ENCODE results near the gene POTEI.
"Not testable (repeated sequence)": the region's sequence is repeated elsewhere in the genome, so short reads cannot be mapped to it uniquely, and the experiment has no call there.

The POTEI gene

DNA sequence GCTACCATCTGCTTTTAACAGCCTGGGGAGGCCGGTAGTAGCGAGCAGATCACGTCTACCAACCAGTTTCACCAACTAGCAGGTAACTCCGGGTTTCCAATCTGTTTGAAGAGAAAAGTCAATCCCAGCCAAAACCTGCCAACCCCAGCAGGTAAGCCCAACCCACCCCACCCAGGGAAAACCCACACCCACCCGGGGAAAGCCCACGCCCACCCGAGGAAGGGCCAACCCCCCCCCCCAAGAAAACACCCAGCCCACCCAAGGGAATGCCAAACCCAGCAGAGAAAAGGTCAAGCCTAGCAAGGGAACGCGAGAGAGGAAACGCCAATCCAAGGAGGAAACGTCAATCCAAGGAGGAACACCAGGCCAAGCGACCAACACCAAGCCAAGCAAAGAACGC lies at the start of gene POTEI:
Gene POTEI, minus strand, starts transcription at position 101 of the 400 bp plus-strand sequence. Its CDS starts 93 bp downstream, at position 8.
- DNase-seq (ENCODE audit: low read depth in 2 of 2) = not testable (repeated sequence)

DNA sequence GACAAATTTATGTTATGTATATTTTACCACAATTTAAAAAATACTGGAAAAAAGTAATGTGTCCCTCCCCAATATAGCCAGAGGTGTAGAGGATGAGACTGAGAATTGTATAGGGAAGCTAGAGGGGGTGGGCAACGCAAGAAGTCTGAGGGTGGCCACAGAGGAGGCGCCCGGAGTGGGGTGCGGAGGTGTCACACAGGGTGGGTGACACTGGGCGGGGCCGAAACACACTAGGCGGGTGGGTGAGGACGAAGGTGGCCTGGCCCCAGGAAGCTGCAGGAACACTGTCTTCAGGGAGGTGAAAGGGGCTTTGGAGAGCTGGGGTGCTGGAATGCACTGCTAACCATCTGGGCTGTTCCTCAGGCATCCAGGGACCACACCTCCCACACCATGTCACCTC lies 47.3 kb upstream of the POTEI start:
- DNase-seq (ENCODE audit: low read depth in 2 of 2) = not testable (repeated sequence)

DNA sequence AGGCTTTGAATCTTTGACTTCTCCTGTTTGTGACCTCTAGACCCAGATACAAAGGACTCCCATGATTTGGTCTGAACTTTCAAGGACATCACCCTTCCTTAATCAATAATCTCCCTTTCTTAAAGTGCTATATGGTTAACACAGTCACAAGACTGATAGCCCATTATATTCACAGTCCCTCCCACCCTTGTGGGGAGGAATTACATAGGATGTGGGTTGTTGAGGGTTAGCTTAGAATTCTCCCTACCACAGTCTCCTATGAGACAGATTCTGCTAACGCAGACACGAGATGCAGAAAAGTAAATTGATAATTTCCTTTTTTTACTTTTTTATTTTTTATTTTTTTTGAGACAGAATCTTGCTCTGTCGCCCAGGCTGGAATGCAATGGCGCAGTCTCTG lies 45.0 kb upstream of the POTEI start:
- not testable (repeated sequence) for DNase-seq (ENCODE audit: low read depth in 2 of 2)

DNA sequence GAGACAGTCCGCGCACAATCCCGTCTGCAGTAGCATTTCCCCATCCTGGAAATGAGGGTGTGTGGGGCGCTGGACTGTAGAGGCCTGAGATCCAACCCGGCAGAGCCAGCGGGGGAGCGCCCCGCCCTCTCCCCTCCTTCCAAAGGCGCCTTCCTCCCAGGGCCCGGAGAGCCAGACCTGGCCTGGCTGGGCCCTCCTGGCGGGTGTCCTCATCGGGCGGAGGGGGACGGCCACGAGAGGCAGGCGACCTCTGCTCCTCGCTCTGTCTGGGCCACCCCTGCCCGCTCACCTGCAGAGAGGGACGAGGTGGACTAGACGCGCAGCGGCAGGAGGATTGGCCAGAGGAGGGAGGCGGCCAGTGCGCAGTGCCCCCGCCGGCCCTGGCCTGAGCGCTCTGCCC lies 40.3 kb upstream of the POTEI start:
- not testable (repeated sequence) for DNase-seq (ENCODE audit: low read depth in 2 of 2)

DNA sequence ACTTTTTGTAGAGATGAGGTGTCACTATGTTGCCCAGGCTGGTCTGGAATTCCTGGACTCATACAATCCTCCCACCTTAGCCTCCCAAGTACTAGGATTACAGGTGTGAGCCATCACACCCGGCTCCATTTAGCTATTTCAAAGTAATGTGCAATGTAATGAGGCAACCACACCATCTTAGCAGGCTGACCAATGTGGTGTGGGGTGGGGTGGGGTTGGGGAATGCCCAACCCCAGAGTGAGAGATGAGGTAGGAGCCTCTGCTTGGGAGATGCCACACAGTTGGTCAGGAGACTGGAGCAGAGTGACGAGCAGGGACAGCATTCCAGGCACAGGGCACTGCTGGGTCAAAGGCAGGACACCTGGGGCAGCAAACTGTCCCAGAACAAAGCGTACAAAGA lies 39.3 kb upstream of the POTEI start:
- not testable (repeated sequence) for DNase-seq (ENCODE audit: low read depth in 2 of 2)

DNA sequence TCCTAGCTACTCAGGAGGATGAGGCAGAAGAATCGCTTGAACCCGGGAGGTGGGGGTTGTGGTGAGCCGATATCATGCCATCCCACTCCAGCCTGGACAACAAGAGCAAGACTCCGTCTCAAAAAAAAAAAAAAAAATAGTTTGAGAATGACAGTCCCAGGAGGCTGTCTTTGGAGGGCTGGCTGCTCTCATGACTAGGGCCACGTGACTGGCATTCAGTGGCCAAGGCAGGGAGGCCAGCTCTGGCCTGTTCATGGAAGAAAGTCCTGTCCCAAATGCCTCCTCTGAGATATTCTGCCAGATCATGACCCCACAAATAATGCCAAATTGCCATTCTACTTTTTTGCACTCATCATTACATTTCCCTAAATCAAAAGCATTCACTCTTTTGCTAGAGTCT lies 35.9 kb upstream of the POTEI start:
- DNase-seq (ENCODE audit: low read depth in 2 of 2) = not testable (repeated sequence)

DNA sequence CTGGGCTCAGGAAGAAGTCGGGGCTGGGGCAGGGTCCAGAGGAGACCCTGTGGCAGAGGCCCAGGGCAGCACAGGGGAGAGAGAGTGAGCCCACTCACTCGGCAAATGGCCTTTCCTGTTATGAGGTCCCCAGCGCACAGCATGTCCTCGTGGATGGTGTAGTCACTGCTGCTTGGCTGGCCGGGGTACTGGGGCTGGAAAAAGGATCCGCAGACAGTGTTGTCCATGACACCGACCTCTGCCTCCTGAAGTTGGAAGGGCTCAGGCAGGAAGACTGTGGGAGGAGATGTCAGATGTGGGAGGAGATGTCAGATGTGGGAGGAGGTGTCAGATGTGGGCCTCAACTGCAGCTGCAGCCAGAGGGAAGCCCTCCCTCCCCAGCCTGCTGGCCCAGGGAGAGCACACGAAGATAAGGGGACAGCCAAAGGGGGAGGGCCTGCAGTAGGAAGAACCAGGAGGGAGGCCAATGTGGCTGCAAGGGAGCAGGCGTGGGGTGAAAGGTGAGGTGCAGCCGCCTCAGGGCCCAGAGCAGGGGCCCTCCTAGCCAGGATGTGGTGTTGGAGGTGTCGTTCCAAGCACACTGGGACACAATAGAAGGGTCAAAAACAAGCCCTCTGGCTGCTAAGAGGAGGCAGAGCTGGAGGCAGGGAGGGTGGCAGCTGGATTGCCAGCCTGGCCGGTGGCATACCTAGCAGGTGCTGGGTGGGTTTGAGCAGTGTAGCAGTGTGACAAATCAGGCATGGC lies 34.8 kb upstream of the POTEI start:
- DNase-seq (ENCODE audit: low read depth in 2 of 2) = not testable (repeated sequence)

DNA sequence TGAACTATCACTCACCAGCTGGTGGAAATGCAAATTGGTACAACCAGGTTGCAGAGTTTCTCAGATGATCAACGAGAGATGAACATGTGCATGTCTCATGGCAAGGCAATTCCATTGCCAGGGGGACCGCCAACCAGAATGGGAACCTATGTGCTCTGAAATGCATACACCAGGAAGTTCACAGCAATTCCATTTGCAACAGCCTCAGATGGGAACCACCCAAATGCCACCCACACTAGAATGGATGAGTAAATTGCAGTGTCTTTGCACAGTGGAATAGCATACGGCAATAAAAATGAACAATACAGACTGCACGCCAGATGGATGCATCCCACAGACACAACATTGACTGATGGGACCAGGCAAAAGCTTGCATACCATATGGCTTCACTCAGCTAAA lies 33.7 kb upstream of the POTEI start:
- DNase-seq (ENCODE audit: low read depth in 2 of 2) = not testable (repeated sequence)

DNA sequence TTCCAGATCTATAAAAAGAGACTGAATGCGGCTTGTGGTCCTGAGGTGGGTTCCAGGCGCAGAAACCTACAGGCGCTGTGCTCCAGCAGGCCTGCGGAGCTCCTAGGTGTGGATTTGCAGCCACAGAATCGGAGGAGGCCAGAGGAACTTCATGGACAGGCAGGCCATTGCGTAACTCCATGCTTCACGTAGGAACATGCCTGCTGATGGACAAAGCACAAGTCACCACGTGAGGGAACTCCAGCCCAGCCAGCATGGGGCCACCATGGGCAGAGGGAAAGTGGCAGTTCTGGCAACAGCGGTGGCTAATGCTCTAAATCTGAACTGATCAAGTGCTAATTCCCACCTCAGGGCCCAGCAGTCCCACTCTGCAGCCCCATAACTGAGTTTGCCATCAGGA lies 29.1 kb upstream of the POTEI start:
- DNase-seq (ENCODE audit: low read depth in 2 of 2) = not testable (repeated sequence)

DNA sequence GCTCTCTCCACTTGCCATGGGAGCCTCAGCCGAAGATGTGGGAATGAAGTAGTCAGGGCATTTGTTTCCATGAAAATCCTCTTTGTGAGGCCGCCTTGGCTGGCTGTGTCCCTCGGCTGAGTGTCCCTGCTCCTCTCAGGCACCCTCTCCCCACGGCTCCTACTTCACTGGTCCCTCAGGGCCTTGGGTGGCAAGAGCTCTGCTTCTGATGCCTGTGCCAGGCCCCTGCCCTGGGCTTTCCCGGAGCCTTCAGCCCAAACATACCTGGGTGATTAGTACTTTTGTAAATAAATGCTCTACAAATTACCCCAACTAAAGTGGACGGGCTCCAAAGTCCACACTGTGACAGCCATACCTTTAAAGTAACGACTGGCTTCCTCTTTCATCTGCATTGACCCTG lies 27.5 kb upstream of the POTEI start:
- DNase-seq (ENCODE audit: low read depth in 2 of 2) = not testable (repeated sequence)

DNA sequence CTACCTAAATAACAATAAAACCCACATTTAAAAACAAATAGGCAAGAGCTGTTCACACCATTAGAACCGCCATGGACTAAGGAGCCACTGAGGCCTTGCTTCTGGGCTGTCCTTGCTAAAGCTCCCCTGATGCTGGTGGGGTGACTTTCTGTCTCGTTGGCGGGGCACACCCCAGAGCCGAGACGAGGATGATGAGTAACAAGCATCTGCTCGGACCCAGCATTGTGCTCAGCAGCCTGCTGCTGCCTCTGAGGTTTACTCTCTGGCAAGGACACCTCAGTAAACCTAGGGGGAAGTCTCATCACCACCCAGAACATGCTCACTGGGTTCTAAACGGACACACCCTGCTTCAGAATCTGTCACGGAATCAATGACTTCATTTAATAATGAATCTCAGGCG lies 22.5 kb upstream of the POTEI start:
- not testable (repeated sequence) for DNase-seq (ENCODE audit: low read depth in 2 of 2)

DNA sequence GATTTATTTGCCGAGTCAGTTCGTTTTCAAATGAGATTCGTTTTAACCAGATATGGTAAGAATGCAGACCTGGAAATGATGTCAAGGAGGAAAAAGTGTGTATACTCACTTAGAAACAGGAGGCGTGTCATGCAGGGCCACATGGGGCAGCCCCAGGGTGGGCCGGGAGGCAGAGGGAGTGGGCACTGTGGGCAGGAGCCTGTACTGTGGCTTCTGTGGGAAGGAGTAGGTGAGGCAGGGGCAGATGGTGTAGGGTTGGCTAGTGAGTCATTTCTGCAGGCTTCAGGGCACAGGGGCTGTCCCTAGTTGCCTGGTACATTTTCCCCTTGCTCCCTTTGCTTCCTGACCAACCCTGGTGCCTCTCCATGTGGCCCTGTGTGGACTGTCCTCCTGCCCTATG lies 22.1 kb upstream of the POTEI start:
- not testable (repeated sequence) for DNase-seq (ENCODE audit: low read depth in 2 of 2)

DNA sequence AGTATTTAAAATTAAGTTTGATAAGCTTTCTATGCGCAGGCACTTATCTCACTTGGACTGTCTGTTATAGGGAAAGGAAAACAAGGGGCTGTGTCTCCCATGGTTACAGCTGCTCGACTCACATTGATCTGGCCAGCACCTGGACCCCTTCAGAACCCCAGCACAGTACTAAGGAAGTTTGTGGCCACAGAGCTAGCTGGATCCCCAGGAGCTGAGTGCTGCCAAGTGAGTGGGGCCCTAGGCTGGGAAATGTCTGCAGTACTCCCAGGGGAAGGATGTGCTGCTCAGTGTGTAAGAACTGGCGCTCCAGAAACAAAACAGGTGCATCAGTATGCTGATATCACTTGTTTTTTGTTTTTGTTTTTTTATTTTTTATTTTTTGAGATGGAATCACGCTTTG lies 21.1 kb upstream of the POTEI start:
- DNase-seq (ENCODE audit: low read depth in 2 of 2) = not testable (repeated sequence)

DNA sequence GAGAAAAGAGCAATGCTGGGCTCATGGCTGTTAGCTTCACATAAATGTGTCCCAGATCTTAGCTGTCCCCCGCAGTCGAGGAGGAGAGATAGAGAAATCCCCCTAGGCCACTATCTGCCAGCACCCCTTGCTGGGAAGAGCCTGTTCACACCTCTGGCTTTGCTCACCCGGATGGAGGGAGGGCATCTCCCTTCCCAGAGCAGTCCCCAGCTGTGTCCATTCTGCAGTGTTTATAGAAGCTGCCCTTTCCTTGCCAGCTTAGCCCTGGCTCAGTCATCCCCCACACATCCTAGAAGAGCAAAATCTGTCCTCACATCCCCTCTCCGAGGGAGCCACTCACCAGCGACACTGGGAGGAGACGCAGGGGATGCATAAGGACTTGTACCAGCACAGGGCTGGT lies 20.4 kb upstream of the POTEI start:
- DNase-seq (ENCODE audit: low read depth in 2 of 2) = not testable (repeated sequence)

DNA sequence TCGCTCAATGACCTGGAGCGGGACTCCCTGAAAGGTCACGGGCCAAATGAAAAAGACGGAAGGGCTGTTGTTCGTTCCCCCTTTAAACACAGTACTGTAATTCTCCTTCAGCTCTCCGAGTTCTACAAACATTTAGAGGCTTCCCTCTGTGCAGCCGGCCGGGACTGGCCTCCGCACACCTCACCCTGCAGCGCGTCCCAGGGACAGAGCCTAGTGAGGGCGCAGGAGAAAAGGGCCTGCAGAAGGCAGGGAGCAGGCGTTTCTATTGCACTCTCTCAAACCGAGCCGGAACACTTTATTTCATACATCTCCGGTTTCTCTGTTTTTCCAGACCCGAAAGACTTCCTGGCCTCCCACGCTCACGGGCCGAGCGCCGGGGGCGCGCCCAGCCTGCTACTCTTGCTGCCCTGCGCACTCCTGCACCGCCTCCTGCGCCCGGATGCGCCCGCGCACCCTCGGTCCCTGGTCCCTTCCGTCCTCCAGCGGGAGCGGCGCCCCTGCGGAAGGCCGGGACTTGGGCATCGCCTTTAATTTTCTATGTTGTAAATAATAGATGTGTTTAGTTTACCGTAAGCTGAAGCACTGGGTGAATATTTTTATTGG lies 18.3 kb upstream of the POTEI start:
- DNase-seq (ENCODE audit: low read depth in 2 of 2) = not testable (repeated sequence)

DNA sequence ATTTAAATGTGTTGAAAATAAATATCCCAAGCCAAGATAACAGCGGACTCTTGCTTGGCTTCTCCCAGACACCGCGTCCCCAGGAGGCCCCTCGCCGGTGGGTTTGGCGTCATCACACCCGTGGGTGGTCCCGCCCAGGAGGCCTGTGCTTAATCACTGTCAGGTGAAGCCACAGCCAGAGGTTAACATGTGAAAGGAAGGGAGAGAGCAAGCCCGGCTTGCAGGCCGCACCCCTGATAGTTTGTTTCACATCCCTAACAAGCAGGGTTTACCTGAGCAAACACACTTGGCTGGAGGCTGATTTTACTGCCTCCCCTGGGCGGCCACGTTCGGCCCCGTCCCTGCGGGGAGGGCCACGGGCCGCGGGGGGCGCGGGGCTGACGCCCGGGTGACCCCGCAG lies 13.3 kb upstream of the POTEI start:
- DNase-seq (ENCODE audit: low read depth in 2 of 2) = not testable (repeated sequence)

DNA sequence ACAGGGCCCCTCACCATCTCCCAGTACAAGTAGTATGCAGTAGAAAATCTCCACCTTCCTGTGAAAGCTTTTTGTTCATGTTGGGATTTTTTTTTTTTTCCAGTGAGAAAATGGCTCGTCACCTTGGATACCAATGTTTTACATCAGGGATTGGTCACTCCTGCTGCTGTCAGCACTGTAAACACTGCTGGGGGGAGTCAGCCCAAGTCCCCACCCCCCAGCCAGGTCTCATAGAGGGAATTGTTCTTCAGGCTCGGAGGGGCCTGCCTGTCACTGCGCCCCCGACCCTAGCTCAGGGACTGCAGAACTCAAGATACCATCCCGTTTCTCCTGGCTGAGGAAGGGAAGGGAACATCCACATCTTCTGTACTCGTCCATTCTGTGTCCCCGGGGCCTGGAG lies 11.9 kb upstream of the POTEI start, which contains the start of gene CFC1B:
Gene CFC1B, plus strand, starts transcription at position 231 of the 400 bp plus-strand sequence. CDS start 263 bp downstream, outside the sequence.
- DNase-seq (ENCODE audit: low read depth in 2 of 2) = not testable (repeated sequence)

DNA sequence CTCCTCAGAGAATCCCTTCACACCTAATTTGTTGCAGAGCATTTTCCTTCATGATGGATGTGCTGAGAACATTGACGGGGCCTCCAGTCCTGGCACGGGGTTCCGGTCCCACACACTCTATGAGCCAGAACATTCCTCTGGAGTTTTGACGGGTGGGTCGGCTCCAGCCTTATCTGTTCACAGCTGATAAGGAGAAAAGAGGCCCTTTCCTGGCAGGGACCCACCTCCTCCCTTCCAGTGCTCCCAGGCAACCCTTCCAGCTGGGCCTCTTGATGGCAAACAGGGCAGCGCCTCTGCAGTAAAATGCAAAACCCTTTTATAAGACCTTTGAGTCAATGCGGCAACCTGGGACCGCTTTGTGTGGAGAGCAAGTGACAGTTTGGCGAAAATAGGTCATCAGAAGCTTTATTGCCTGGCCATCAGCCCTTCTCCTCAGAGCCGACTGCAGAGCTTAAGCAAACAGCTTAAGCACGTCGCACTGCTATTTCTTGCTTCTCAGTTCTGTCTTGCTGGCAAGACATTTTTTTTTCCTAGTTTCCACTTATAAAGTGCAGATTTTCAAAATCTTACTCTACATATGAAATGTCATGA lies 9.5 kb upstream of the POTEI start:
- DNase-seq (ENCODE audit: low read depth in 2 of 2) = not testable (repeated sequence)

DNA sequence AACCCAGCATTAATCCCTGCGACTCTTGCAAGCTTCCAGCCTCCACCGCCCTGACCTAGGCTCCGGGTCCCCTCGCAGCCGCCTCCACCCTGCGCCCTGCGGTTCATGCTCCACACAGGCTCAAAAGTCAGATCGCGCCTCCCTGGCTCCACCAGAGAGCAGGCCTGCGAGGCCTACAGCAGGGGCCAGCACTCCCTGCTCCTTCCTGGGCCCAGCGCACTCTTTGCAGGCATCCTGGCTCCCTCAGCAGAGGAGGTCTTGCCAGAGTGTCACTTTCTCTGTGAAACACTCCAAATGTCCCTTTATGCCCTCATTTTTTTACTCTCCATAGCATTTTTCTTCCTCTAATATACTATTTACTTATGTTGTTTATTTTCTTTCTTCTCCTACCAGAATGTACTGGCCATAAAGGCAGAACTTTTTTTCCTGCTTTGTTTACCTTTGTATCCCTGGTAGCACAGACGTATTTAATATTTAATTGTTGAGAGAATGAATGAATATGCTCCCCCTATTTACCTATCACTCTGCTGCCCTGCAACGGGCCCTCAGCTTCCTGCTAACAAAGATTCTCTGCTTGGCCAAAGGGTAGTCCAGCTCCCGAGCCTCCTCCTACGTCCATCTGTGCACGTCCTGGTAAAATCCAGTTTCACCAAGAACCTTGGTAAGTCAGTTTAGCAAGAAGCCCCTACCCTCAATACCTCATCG lies 2.8 kb upstream of the POTEI start:
- DNase-seq (ENCODE audit: low read depth in 2 of 2) = not testable (repeated sequence)

DNA sequence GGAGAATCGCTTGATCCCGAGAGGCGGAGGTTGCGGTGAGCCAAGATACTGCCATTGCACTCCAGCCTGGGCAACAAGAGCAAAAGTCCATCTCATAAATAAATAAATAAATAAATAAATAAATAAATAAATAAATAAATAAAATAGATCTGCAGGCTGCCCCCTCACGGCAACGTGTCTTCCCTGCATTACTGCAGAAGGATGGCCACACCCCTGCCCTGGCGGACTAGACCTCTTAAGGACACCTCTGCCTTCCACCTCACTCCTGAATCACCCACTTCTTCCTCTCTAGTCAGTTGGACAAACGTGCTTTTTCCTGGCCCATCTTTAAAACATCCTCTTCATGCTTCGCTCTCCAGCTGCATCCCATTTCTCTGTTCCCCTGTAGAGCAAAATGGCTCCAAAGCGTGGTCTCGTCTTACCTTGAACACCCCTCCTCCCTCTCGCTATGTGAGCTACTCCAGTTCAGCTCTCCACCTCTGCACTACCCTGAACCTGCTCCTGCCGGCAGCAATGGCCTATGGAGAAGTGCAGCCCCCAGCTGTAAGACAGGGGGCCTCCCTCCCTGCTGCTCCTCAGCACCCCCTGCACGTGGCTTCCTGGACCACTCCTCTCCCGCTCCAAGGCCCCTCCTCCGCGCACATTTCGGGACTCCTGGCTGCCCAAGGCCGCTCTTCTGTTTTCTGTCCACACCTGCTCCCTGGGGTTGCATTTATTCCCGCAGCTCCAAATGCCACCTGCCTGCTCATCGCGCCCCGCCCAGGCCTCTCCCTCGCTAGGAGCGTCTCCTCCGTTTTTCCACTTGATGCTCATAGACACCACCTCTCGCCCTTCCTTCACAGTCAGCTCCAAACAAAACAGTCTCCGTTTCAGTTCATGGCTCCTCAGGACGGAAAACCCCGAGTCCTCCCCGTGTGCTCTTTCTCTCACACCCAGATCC lies 1.9 kb upstream of the POTEI start:
- not testable (repeated sequence) for DNase-seq (ENCODE audit: low read depth in 2 of 2)

DNA sequence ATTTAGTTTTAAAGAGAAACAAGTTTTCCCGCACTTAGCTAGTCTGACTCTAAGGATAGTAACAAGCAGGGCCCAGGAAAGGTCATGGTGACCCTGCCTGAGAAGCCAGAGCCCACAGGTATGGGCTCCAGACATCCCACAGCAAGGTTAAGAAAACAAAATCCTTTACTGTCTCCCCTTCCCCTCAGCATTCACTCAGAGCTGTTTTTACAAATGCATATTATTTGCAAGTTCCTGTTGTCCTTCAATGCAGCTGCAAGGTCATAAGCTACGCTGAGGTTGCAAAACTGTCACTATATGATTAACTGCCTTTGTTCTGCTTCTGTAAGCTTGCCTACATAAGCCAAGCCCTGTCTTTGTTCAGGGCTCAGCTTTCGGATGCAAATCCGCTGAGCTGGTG lies 18.1 kb downstream of the POTEI start:
- DNase-seq (ENCODE audit: low read depth in 2 of 2) = not testable (repeated sequence)

All from stimulated activated CD8-positive, alpha-beta memory T cell treated with anti-CD3 and anti-CD28 coated beads, Interleukin-2, amount 100 ng/mL, for 1 hour (primary cell).